Neural progenitor cell (in vitro differentiated cells): ENCODE measurements around the gene CNOT3. TPM values are rescaled to one million over a fixed set of nuclear protein-coding genes. Genes with fewer than 3 reads are reported as not detected.

ENCODE experiments used
- DNase-seq: peaks from one replicate; pipeline ENCODE4 v3.0.0-alpha.2; 2016; ENCODE audit warnings: low spot score
- H2AFZ ChIP-seq: fragments of 200-600 bp; sonication (generic); replicated peaks from 2 replicates; pipeline ENCODE4 v1.6.1; 2016; ENCODE audit warnings: antibody characterized with exemption
- H3F3A ChIP-seq: fragments of 200-600 bp; sonication (generic); 2 replicates; pipeline ENCODE4 v1.6.1; 2016; ENCODE audit warnings: antibody characterized with exemption, low read depth
- H3K27ac ChIP-seq: fragments of 200-600 bp; sonication (generic); 2 replicates; pipeline ENCODE4 v1.5.1; 2016; ENCODE audit warnings: mild to moderate bottlenecking
- H3K27me3 ChIP-seq: fragments of 200-600 bp; sonication (generic); 2 replicates; pipeline ENCODE4 v1.6.1; 2016; ENCODE audit warnings: mild to moderate bottlenecking, moderate library complexity
- H3K36me3 ChIP-seq: fragments of 200-600 bp; sonication (generic); 2 replicates; pipeline ENCODE4 v1.5.1; 2016
- H3K4me1 ChIP-seq: fragments of 200-600 bp; sonication (generic); 2 replicates; pipeline ENCODE4 v1.6.1; 2016; ENCODE audit warnings: mixed run types
- H3K4me2 ChIP-seq: fragments of 200-600 bp; sonication (generic); 2 replicates; pipeline ENCODE4 v1.6.1; 2016
- H3K4me3 ChIP-seq: fragments of 200-600 bp; sonication (generic); 2 replicates; pipeline ENCODE4 v1.5.1; 2016
- H3K79me2 ChIP-seq: fragments of 200-600 bp; sonication (generic); 2 replicates; pipeline ENCODE4 v1.6.1; 2016; ENCODE audit warnings: low read depth
- H3K9ac ChIP-seq: fragments of 200-600 bp; sonication (generic); 2 replicates; pipeline ENCODE4 v1.6.1; 2016
- H3K9me3 ChIP-seq: fragments of 200-600 bp; sonication (generic); 2 replicates; pipeline ENCODE4 v1.5.1; 2016; ENCODE audit warnings: low read depth
- H4K20me1 ChIP-seq: fragments of 200-600 bp; sonication (generic); 2 replicates; pipeline ENCODE4 v1.6.1; 2016; ENCODE audit warnings: low read depth
- H3K27ac Mint-ChIP-seq: 3 replicates; pipeline ENCODE4 v1.8.0; 2021; ENCODE audit warnings: mixed read lengths
- H3K27me3 Mint-ChIP-seq: 2 replicates; pipeline ENCODE4 v1.8.0; 2022; ENCODE audit warnings: low read depth, mild to moderate bottlenecking, inconsistent platforms, moderate library complexity, mixed read lengths; ENCODE audit not compliant: insufficient read depth
- H3K36me3 Mint-ChIP-seq: 3 replicates; pipeline ENCODE4 v1.8.0; 2021; ENCODE audit warnings: mixed read lengths
- H3K4me1 Mint-ChIP-seq: 3 replicates; pipeline ENCODE4 v1.8.0; 2021; ENCODE audit warnings: mixed read lengths
- H3K4me3 Mint-ChIP-seq: 3 replicates; pipeline ENCODE4 v1.8.0; 2021; ENCODE audit warnings: mild to moderate bottlenecking, moderate library complexity, mixed read lengths
- H3K9me3 Mint-ChIP-seq: 3 replicates; pipeline ENCODE4 v1.8.0; 2020; ENCODE audit warnings: mixed read lengths
- CTCF ChIP-seq: fragments of 200-600 bp; sonication (generic); IDR thresholded peaks from 2 replicates; pipeline ENCODE4 v1.5.1; 2017; ENCODE audit warnings: antibody characterized with exemption, mild to moderate bottlenecking
- EZH2 ChIP-seq: fragments of 200-600 bp; sonication (generic); IDR thresholded peaks from 2 replicates; pipeline ENCODE4 v1.6.1; 2017; ENCODE audit warnings: antibody characterized with exemption, mild to moderate bottlenecking, moderate library complexity
- EZH2phosphoT487 ChIP-seq: fragments of 200-600 bp; sonication (generic); IDR thresholded peaks from 2 replicates; pipeline ENCODE4 v1.6.1; 2017; ENCODE audit warnings: antibody characterized with exemption
- total RNA-seq: library from RNA; depleted of rRNA; stranded (reverse); fragments of >200 nt; gene quantifications from 2 replicates; pipeline ENCODE4 v1.2.3, GENCODE V29; 2015; ENCODE audit warnings: low replicate concordance

Gene CNOT3
- total RNA-seq, 1 donor from 2014 or later: 29.4 TPM

- Mint-ChIP-seq H3K36me3 (peaks cover 21% of the 10 kb centered on the region), H3K27me3 (peaks cover 21% of the 10 kb centered on the region)
These were observed 52.4 kb downstream of the CNOT3 start for GRCh38 chr19:54189735-54190502.

GRCh38 chr19:54190503-54191010 lies 53.0 kb downstream of the CNOT3 start:
- Mint-ChIP-seq H3K36me3 (peaks cover 21% of the 10 kb centered on the region), H3K27ac (peak overlapping the region; percentile 99), H3K9me3 (no peaks in the 10 kb centered on the region), H3K4me3 (peak overlapping the region; percentile 92), H3K4me1 (peaks cover 22% of the 10 kb centered on the region), H3K27me3 (peaks cover 21% of the 10 kb centered on the region)
- TF ChIP-seq CTCF: no peak
- TF ChIP-seq EZH2: no peak
- no peak for TF ChIP-seq EZH2phosphoT487
- H3K9me3 ChIP-seq: no peaks in the 10 kb centered on the region
- H3K4me3 ChIP-seq: peak overlapping the region; percentile 88
- H3F3A ChIP-seq: peaks cover 21% of the 10 kb centered on the region
- peaks cover 4% of the 10 kb centered on the region for H3K36me3 ChIP-seq
- peak overlapping the region; percentile 76 for H3K9ac ChIP-seq
- peak overlapping the region; percentile 92 for H3K4me2 ChIP-seq
- no peaks in the 10 kb centered on the region for H3K27me3 ChIP-seq
- peak overlapping the region; percentile 78 for H2AFZ ChIP-seq
- peaks cover 16% of the 10 kb centered on the region for H3K4me1 ChIP-seq
- H3K79me2 ChIP-seq: peaks cover 40% of the 10 kb centered on the region
- peaks cover 21% of the 10 kb centered on the region for H4K20me1 ChIP-seq
- H3K27ac ChIP-seq: peak overlapping the region; percentile 95
- DNase-seq: peak; percentile 99

More at GRCh38 chr19:54189735-54190502, 52.4 kb downstream of the CNOT3 start:
- Histone ChIP-seq H2AFZ (peak overlapping the region; percentile 61), H4K20me1 (peaks cover 21% of the 10 kb centered on the region), H3K36me3 (peaks cover 4% of the 10 kb centered on the region), H3K27me3 (no peaks in the 10 kb centered on the region), H3K4me2 (peak overlapping the region; percentile 63), H3K27ac (peak overlapping the region; percentile 95), H3F3A (peaks cover 21% of the 10 kb centered on the region), H3K4me1 (peaks cover 16% of the 10 kb centered on the region), H3K4me3 (peak overlapping the region; percentile 88), H3K79me2 (peaks cover 40% of the 10 kb centered on the region), H3K9me3 (no peaks in the 10 kb centered on the region), H3K9ac (peak overlapping the region; percentile 39)
- DNase-seq: peak; percentile 100
- peak overlapping the region; percentile 99 for H3K27ac Mint-ChIP-seq
- TF ChIP-seq EZH2phosphoT487 (no peak), CTCF (no peak)
- no peaks in the 10 kb centered on the region for H3K9me3 Mint-ChIP-seq
- peaks cover 22% of the 10 kb centered on the region for H3K4me1 Mint-ChIP-seq
- H3K4me3 Mint-ChIP-seq: peak overlapping the region; percentile 92

- peak within 1 kb of the TSS; percentile 95 for H3K27ac ChIP-seq
- H3K27ac Mint-ChIP-seq: peak within 1 kb of the TSS; percentile 99
- no peaks in the 10 kb centered on the region for H3K27me3 ChIP-seq
- peaks cover 20% of the 10 kb centered on the region for H3K36me3 Mint-ChIP-seq
- TF ChIP-seq CTCF: no peak
- no peak for TF ChIP-seq EZH2
- TF ChIP-seq EZH2phosphoT487: no peak
- H3K4me3 ChIP-seq: peak within 1 kb of the TSS; percentile 88
- peaks cover 4% of the 10 kb centered on the region for H3K36me3 ChIP-seq
- peak within 1 kb of the TSS; percentile 76 for H3K9ac ChIP-seq
- peak; percentile 92 for DNase-seq
- peaks cover 22% of the 10 kb centered on the region for H3K4me1 Mint-ChIP-seq
- peaks cover 40% of the 10 kb centered on the region for H3K79me2 ChIP-seq
- peaks cover 21% of the 10 kb centered on the region for H4K20me1 ChIP-seq
- H3F3A ChIP-seq: peaks cover 21% of the 10 kb centered on the region
- H3K4me2 ChIP-seq: peak within 1 kb of the TSS; percentile 92
- H3K4me3 Mint-ChIP-seq: peak within 1 kb of the TSS; percentile 92
- peaks cover 16% of the 10 kb centered on the region for H3K4me1 ChIP-seq
- H3K27me3 Mint-ChIP-seq: peaks cover 21% of the 10 kb centered on the region
- no peaks in the 10 kb centered on the region for H3K9me3 ChIP-seq
- H2AFZ ChIP-seq: peak within 1 kb of the TSS; percentile 78
- no peaks in the 10 kb centered on the region for H3K9me3 Mint-ChIP-seq
These were observed 53.6 kb downstream of the CNOT3 start, which contains the start of gene TSEN34 for GRCh38 chr19:54191011-54191810. Gene TSEN34 (plus strand): TSS chr19:54191308. CDS start chr19:54191365, 57 bp downstream.
